Anterior cingulate cortex (tissue), 58 donors: ENCODE measurements around the gene TMEM53.

Experiments
- DNase-seq, 58 donors: peaks; one replicate each; lab custom pipeline; 2025; lab: John Stamatoyannopoulos, UW

TMEM53 gene

DNA sequence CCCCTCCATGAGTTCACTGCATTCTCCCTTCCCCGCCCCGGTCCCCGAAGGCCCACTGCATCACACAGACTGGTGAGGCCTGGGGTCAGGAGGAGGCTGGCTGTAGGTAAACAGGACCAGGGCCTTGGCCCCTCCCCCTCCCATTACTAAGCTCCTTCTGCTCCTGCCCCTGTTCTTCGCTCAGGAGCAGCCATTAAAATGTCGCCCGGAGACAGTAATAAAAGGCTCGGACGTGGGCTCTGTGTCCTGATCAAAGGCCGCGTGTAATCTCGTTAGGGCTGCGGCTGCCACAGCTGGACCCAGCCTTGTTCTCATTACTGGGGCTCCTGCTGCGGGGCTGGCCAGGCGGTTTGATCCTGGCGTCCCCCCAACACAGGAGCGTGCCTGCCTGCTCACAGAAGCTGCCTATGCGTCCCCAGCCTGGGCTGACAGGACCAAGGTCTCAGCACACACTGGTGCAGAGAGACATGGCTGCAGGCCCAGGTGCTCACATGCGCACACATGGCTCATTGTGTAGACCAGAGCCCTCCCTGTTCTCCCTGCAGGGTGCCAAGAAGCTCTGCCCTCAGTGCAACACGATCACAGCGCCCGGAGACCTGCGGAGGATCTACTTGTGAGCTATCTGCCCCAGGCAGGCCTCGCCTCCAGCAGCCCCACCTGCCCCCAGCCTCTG lies 24.0 kb downstream of the TMEM53 start:
- DNase-seq: peak in 30 of 58 donors; percentile 16 to 54 (median 36)

DNA sequence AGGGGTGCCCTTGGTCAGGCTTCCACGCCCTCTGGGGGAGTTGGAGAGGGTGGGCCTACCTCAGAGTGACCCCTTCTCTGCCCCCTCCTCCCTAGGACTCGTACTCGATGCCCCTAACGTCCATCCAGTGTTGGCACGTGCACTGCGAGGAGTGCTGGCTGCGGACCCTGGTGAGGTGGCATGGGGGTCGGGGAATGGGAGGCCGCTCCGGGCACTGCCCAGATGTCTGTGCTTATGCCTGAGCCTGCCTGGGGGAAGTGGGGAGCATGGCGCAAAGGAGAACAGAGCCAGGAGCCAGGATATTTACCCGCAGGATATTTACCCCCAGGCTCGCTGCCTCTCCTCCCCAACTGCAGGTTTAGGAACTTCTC lies 24.5 kb downstream of the TMEM53 start:
- DNase-seq: no peak

DNA sequence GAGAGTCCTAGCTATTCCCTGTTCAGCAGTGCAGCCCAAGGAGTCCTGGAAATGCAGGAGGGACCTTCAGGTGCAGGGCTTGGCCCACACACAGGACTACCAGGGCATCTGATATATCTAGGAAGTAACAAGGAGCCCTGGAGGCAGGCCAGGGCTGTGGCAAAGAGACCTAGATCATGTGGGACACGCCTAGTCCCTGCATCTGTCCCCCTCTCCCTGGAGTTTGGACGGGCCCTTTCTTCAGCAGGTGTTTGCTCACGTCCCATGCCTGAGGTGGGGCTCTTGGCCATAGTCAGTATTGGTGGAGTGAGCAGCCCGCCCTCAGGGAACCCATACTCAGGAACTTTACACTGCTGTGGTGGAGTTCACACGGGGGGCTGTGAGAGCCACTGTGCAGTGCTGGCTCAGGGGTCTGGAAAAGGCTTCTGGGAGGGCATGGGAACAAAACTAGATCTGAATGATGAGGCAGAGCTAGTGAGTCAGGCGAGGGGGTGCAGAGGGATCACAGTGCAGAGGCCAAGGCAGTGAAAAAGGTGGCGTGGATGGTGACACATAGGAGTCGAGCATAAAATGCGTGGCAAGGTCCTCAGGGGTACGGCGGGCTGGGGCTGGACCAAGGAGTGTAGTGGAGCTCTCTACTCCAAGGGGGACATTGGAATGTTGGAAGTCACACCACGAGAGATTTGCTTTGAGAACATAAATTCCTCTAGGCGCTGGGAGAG lies 25.6 kb downstream of the TMEM53 start:
- no peak for DNase-seq

DNA sequence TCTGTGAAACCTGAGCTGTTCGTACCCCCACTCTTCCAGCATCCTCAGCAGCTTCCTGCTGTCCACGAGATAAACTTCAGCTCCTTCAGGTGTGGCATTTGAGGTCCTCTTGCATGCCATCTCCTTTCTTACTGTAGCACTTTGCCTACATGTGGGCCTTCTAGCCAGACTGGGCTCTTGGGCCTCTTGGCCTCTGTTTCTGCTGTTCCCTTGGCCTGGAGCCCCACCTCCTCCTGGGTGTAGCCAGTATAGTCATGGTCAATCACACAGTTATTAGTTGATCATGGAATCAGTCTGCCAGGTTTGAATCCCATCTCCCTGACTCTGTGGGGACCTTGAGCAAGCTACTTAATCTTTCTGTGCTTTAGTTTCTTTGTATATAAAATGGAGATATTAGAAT lies 26.4 kb downstream of the TMEM53 start:
- no peak for DNase-seq

DNA sequence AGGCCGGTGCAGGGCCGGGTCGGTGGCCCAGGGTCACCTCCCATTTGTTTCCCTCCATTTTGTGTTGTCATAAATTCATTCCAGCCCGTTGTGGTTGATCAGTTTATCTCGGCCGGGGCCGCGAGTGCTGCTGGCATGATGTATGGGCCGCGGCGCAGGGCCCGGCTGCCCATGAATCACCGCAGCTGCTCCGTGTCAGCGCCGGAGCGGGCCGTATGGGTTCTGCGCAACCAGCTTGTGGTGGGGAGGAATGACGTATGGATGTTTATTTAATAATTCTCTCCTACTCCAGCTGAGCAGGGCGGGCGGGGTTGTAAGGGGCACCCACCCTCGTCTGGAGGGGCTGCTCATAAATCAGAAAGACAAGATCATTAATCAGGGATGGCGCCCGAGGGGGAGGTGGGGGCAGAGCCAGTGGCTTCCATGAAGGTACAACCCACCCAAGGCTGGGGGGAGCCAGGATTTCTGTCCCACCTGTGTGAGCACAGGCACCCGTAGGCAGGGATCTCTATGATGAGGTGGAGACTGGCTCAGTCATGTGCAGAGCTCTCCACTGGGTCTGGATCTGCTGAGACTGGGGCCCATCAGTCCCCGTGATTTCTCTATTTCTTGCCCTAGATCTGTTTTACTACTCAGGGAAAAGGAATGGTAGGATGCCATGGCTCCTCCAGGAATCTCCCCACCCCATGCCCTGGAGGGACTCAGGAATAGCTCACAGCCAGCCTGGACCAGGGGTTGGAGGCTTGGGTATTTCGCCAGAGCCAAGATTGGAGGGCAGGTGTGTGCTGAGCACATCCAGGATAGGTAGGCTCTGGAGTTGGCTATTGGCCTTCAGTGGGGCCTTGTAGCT lies 27.8 kb downstream of the TMEM53 start:
- DNase-seq: no peak

DNA sequence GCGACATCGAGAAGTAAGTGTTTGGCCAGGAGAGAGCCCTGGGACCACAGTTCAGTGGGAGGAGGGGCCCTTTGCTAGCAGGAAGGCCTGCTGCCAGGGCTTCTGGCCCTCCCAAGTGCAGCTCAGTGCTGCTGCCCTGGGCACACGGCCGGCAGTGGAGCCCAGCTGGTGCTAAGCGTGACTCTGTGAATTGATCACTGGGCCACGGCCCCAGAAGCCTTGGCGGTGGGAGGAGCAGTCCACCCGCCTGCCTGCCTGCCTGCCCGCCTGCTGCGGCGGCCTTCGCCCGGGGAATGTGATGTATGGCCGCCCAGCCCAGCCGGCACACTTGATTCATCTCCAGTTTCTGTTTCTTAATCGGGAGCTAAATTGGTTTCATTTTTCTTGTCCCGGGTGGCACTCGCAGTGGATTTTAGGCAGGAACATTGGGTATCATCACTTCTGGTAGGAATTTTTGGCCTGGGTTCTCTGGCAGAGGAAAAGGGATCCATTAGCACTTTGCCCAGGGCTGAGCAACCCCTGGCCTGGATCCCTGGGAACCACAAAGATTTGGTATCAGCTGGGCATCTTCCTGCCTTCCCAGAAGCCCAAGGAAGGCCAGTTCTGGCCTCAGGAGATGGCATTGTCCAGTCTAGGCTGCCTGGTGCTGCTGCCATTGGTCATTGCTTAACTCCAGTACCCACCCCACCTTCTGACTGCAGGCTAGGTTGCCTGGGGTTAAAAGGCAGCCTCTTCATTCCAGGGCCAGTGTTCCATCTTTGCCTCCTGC lies 28.6 kb downstream of the TMEM53 start:
- DNase-seq: peak in 56 of 58 donors; percentile 31 to 96 (median 86)

DNA sequence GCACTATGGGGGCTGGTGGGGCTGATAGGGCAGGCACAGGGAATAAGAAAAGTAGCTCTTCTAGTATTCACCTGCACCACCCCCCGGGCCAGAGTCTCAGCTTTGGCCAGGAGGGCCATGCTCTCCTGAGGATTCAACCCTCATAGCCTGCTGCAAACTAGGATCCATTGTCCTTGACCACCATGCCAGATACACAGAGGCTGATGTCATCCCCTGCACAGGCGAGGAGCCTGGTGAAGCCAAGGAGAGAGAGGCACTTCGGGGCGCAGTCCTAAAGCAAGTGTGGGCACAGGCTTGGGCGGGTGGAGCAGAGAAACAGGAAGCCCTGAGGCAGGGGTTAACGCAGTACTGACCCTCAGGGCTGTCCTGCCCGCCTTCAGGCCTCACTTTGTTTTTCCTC lies 29.5 kb downstream of the TMEM53 start:
- peak in 1 of 58 donors; percentile 25 for DNase-seq

DNA sequence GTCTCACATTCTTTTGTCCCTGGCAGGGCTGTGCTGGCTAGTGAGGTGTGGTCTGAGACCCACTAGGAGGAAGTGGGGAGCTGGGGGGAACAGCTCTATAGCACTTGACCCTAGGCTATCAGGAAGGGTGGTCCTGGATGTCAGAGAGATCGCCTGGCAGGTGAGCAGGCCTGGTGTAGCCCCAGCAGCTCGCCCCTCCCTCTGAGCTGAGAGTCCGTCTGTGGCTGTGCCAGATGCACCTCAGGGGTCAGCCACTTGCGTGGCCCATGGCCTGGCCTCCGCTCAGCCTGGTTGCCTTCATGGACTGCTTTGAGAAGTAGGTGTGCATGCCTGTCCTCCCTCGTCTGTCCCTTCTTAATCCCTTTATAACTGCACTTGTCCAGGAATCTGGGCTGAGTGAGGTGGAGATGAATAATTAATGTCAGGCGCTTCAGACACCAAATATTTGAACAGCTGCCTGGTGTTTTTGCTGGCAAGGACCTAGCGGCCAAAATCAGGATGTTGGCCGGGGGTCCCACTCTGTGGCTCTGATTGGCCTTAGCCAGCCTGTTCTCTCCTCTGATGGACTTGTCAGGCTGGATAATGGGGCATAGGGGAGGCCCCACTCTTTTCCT lies 30.5 kb downstream of the TMEM53 start:
- peak in 5 of 58 donors; percentile 10 to 52 (median 18) for DNase-seq

DNA sequence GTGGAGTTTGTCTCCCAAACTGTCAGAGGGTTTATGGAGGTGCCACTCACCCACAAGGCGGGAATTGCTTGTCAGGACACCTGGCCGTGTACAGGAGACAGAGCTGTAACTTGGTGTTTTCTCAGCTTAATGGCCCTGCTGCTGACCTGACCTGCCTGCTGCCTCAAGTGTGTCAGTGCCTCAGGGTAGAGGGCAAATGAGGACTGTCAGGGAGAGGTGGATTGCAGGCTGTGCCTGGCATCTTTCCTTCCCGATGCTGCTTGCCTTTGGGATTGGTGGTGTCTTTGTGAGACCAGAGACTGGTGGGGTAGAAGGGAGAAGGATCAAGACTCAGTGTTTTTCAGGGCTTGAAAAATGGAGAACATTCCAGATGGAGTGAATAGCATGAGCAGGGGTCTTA lies 31.4 kb downstream of the TMEM53 start:
- DNase-seq: no peak

DNA sequence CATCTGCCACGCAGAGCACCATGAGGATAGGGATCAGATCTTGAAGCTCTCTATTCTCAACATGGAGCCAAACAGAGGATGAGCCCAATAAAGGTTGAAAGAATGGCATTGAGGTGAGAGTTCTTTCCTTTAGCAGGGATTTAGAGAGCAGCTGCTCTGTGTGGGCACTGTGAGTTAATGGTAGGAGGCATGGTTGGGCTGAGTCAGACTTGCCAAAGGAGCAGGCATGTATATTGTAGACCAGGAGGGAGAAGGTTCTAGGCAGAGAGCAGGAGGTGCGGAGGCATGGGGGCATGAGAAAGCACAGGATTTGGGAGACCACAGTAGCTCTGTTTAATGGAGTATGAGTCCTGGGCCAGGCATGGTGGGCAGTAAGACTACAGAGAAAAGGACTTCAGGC lies 32.0 kb downstream of the TMEM53 start:
- peak in 6 of 58 donors; percentile 10 to 40 (median 26) for DNase-seq

DNA sequence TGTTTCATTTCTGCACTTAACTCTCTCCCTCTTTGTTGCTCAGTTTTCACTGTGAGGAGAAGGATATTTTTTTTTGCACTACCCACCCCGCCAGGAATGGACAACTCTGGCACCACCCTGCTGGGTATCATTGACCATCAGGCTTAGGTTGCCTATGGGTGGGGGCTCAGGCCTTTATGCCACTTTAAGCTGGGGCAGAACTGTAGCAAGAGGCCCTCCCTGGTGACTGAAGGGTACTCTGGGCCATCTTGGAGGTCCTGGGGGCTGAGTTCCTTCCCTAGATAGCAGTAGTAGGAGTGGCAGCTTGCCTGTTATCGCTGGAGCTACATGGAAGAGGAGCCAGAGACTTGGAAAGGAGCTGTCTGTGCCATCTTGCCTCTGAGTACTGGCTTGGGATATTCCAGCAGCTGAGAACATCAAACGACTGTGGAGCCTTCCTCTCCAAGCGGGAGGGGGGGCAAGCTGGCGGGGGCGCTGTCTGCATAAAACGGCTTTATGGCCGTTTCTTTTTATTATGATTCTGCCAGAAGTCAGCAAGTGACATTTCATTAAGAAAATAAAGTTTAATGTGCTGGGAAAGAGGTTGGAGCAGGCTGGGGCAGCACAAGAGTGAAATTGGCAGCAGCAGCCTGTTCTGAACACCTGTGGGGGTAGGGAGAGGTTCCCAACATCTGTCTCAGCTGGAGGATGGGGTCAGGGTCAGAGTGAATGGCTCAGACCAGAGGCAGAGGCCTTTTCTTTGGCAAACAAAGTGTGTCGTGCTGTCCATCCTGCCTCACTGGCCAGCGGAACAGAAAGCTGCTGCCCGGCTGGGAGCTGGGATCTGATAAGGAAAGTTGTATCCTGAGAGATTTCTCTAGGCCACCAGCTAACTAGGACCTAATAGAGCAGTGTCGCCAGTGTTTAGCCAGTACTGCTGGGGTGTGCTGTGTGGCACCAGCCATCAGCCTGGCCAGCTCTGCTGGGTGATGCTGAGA lies 32.9 kb downstream of the TMEM53 start:
- peak in 1 of 58 donors; percentile 11 for DNase-seq

DNA sequence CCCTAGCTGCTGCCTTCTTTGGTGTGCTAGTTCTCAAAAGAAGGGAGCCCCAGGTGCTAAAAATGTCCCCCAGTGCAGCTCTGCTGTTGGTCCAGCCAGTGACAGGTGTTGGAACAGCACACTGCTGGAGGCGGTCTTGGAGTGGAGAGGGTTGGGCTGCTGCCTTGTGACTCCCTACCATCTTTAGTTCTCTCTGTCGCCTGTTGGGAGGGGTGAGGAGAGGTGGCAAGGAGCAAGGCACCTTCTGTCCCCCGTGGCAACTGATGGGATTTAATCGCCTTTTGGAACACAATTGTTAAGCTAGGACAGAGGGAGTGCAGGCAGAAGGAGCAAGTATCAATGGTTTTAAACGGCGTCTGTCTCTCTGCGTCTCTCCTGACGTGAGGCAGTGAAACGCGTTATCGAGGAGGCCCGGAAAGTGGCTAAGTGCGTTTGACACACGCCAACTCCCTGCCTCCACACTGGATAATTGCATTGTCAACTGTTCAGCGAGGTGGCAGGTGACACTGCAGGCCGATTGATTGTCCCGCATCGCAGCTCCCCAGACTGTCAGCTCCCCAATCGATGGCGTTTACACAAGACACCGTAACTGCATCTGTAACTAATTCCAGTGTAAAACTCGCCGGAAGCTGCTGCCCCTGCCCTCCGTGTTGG lies 34.0 kb downstream of the TMEM53 start:
- peak in 1 of 58 donors; percentile 27 for DNase-seq

DNA sequence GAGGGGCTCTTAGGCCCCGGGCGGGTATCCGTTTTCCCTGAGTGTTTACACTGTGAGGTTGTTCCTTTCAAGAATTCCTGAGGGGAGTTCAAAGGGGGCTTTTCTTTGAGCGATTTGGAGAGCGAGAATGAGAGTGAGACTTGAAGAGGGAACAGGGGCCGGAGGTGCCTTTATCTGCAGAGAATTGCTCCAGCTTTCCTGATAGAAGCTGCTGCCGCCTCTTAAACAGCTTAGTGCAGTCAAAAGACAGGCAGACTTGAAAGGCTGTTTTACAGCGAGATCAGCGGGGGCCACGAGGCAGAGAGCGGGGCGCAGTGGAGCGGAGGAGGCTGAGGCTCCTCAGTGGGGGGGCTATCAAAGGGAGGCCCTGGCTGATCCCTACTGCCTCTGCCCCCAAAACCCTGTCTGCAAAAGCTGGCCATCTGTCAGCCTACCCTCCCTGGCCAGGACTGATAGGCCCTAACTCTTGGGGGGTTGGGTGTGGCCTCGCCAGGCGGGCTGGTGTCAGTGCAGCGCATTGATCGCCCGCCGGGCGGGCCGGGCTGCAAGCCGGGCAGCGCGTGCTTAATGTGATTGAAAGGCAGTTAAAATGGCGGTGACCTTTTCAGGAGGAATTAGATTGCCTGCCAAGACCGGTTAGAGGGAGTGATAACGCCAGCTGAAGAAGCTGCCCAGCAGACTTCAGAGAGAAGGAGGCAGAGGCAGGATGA lies 36.4 kb downstream of the TMEM53 start:
- no peak for DNase-seq

DNA sequence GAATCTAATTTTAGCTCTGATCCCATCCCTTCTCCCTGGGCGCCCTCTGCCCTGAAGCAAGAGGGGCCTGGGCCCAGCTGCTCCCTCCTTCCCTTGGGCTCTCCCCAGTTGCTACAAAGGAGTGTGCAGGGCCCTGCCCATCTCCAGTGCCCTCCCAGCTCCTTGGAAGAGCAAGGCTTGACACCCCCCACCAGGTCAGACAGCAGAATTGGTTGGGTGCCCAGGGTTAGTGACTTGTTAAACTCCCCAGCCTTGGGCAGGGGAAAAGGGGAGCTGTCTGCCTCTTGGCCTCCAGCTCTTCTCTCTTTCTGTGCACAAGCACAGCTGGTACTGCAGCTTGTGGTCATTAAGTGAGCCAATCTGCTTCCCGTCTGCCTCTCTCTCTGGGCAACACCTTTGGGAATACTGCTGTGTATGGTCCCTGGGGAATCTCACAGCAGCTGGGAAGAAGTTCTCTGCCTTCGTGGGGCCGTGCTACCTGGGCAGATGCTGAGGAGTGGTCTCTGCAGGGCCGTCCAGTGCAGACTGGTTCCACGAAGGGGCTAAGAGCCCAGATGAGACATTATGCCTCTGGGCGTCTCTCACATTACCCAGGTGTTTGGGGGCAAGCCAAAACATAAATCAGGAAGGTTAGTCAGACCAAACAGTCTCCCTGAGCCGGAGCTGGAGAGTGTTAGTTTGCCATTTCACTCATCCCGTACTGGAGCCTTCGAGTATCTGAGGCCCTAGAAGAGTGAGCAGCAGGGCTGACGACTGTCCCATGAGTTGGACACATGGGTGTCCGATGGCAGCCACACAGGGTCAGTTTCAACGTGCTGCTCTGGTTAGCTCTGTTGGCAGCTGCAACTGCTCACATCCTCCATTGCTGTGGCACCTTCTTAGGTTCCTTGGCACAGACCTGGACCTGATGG lies 37.3 kb downstream of the TMEM53 start:
- DNase-seq: no peak

DNA sequence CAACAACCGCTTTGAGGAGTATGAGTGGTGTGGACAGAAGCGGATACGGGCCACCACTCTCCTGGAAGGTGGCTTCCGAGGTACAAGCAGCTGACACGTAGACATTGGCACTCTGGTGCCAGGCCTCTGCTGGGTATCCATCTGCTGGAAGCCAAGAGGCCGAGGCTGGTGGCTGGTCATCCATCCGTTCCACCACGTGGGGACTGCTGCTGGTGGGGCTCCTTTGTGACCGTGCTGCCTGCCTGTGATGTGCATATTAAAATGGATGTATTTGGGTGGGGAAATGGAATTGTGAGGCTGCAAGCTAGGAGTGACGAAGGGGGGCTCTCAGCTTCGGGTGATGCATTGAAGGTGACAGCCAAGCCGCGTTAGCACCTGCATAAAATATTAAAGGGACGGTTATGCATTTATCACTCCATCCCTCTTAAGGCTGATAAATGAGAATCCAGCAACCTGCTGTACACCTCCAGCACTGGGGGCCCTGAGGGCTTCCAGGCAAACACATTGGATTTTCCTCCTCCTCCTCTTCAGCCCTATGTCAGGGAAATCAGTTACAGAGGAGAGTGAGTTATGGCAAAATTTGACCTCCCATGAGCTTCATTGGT lies 38.1 kb downstream of the TMEM53 start:
- DNase-seq: no peak

DNA sequence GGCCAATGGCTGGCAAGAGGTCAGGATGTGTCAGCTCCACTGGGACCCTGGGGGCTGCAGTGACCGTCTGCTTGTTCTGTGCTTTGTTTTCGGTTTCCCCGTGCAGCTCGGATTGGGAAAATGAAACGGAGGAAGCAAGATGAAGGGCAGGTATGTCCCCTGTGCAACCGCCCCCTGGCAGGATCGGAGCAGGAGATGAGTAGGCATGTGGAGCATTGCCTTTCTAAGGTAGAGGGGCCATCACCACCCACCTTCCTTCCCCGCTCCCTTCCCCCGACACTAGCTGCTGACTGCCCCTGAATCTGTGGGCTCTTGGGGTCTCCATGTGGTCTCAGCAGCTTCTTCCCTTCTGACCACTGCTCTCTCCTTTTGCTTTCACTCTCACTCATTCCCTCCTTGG lies 38.8 kb downstream of the TMEM53 start:
- no peak for DNase-seq
